ENCODE results near the gene POLR3H. TPM values are rescaled to one million over a fixed set of nuclear protein-coding genes. Genes with fewer than 3 reads are reported as not detected.
"Not testable (repeated sequence)": the region's sequence is repeated elsewhere in the genome, so short reads cannot be mapped to it uniquely, and the experiment has no call there.

Gene POLR3H
- total and polyA plus RNA-seq, 2 of the 4 experiments (the other 2 are of a cell fraction), result 37.8 to 67.8 TPM

DNA sequence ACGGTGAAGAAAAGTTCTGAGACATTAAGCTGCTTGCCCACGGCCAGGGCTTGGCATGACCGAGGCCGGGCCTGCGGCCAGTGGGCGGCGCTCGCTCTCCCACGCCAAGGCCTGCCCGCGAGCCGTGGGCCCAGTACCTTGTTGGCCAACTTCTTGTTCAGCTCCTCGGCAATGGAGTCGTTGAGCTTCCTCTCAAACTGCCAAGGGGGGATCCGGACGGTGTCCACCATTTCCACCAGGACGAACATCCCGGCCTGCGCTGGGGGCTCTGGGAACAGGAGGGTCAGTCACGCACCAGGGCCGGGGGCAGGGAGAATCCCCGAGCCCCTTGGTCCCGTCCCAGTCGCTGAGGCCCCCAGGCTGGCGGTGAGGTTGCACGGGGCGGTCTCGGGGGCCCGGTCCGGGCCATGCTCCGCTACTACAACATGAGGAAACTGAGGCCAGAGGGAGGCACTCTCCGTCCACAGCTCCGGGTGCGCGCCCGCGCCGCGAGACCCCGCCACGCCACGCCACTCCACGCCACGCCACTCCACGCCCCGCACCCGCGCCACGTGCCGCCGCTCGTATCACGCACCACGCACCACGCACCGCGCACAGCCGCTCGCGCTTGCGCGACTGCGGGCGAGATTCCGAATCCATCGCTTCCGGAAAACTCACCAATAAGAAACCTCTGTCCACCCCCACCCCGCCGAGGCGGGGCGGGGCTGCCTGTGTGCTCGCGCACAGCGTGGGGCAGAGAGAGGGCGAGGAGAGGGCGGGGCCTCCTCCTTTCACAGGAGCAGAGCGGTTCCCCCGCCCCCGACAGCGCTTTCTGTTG lies at the start of gene POLR3H (continued):
- TF ChIP-seq NFE2L2 (IDR thresholded peaks at IDR 0.05; ENCODE audit: low read depth, low read length), result no peak

GRCh38 chr22:41593336-41593960 lies 49.2 kb upstream of the POLR3H start:
- H2BK20ac ChIP-seq (ENCODE audit: low read depth, low read length); in situ Hi-C loops (cut with MboI; ENCODE audit: low sequenced_read_pairs); H2BK5ac ChIP-seq (ENCODE audit: low read depth, low read length, poor library complexity, severe bottlenecking); ATAC-seq (ENCODE audit: low read depth); H3K56ac ChIP-seq (ENCODE audit: extremely low read depth, insufficient read depth, low read length); H2AK5ac ChIP-seq (ENCODE audit: low read depth, low read length); H3K36me3 ChIP-seq (ENCODE audit: control insufficient read depth, insufficient read depth, low read length); H3K14ac ChIP-seq (replicated peaks; ENCODE audit: low read depth, low read length); H2BK15ac ChIP-seq (ENCODE audit: low read depth, low read length); H3K4ac ChIP-seq (ENCODE audit: low read depth, low read length); H3K18ac ChIP-seq (ENCODE audit: low read depth, low read length); H2AFZ ChIP-seq (replicated peaks; ENCODE audit: low read length, poor library complexity); H4K91ac ChIP-seq (ENCODE audit: insufficient read depth, low read depth, low read length); H4K8ac ChIP-seq (ENCODE audit: low read depth in 2 of 2, low read length in 2 of 2); DNase-seq; H3K9ac ChIP-seq (ENCODE audit: low read depth, low read length); H4K5ac ChIP-seq (ENCODE audit: low read depth, low read length); H3K23ac ChIP-seq (ENCODE audit: low read depth, low read length); intact Hi-C loops (cut with micrococcal nuclease); H2AK9ac ChIP-seq (replicated peaks; ENCODE audit: low read depth, low read length, poor library complexity); H3K4me2 ChIP-seq (ENCODE audit: low read depth, low read length); dilution Hi-C loops (cut with HindIII; ENCODE audit: low sequenced_read_pairs, unreplicated experiment); H3K9me3 ChIP-seq (ENCODE audit: control insufficient read depth, insufficient read depth, low read length); H3K4me3 ChIP-seq (ENCODE audit: insufficient read depth, low read depth, low read length); H3K27me3 ChIP-seq (ENCODE audit: control insufficient read depth, insufficient read depth, low read length); BruUV-seq (replicated peaks); H3K27ac ChIP-seq (ENCODE audit: insufficient read depth, low read length); H3K9me1 ChIP-seq (ENCODE audit: insufficient read depth, low read length); CTCF ChIA-PET; POLR2A ChIA-PET (ENCODE audit: unreplicated experiment); H2BK120ac ChIP-seq (ENCODE audit: low read depth, low read length): not testable (repeated sequence)
- H3K79me1 ChIP-seq (ENCODE audit: low read depth in 1 of 2, low read length in 2 of 2), result peaks cover 4 to 35% of the 10 kb centered on the region in 2 experiments
- peaks cover 15% of the 10 kb centered on the region for H3K4me1 ChIP-seq (ENCODE audit: control insufficient read depth, insufficient read depth, low read length)
- WGBS, 2 experiments (ENCODE audit: extremely low coverage in 2 of 2, insufficient read length in 1 of 2), result 96% methylated on average over 8 of the region's 51 CpGs; no CpG with 5 or more reads in 1 of the 2 experiments
- H4K20me1 ChIP-seq (ENCODE audit: insufficient read depth, low read length), result peaks cover 11% of the 10 kb centered on the region
